Activated CD8-positive, alpha-beta memory T cell treated with anti-CD3 and anti-CD28 coated beads, Interleukin-2, amount 50 U/mL, for 1 hour (primary cell): Measurements from ENCODE around the gene RNF123.

ENCODE experiments used
- DNase-seq: peaks from one replicate; pipeline ENCODE4 v3.0.0-alpha.2; 2020; ENCODE audit errors: extremely low read depth

The RNF123 gene

GRCh38 chr3:49689046-49689907, at the start of gene RNF123, which contains the start of gene MST1:
TSS of gene RNF123 (plus strand) at chr3:49689557. CDS start at chr3:49691166, 1,609 bp downstream.
TSS of gene MST1 (minus strand) at chr3:49689474. CDS start at chr3:49688691, 783 bp downstream.
- DNase-seq = peak; percentile 71

- DNase-seq = no peak
Observed at GRCh38 chr3:49641292-49641691, 48.1 kb upstream of the RNF123 start.

- DNase-seq = no peak
Observed at GRCh38 chr3:49641921-49642707, 47.2 kb upstream of the RNF123 start.

- no peak for DNase-seq
Observed at GRCh38 chr3:49642708-49643145, 46.6 kb upstream of the RNF123 start.

- DNase-seq = no peak
Observed at GRCh38 chr3:49644684-49645083, 44.7 kb upstream of the RNF123 start.

- DNase-seq = no peak
Observed at GRCh38 chr3:49646236-49646635, 43.1 kb upstream of the RNF123 start.

- DNase-seq = no peak
Observed at GRCh38 chr3:49647741-49648140, 41.6 kb upstream of the RNF123 start.

GRCh38 chr3:49648354-49649019, 40.9 kb upstream of the RNF123 start:
- DNase-seq = no peak

GRCh38 chr3:49649576-49649975, 39.8 kb upstream of the RNF123 start:
- DNase-seq = no peak

GRCh38 chr3:49650177-49650576, 39.2 kb upstream of the RNF123 start:
- DNase-seq = no peak

GRCh38 chr3:49650637-49651036, 38.7 kb upstream of the RNF123 start:
- no peak for DNase-seq

GRCh38 chr3:49652218-49652902, 37.0 kb upstream of the RNF123 start:
- no peak for DNase-seq

GRCh38 chr3:49652903-49653415, 36.4 kb upstream of the RNF123 start:
- DNase-seq = no peak

GRCh38 chr3:49653621-49654020, 35.7 kb upstream of the RNF123 start:
- DNase-seq = no peak

- no peak for DNase-seq
Observed at GRCh38 chr3:49654176-49654825, 35.1 kb upstream of the RNF123 start.

GRCh38 chr3:49654955-49655556, 34.3 kb upstream of the RNF123 start:
- DNase-seq = no peak

GRCh38 chr3:49655731-49656285, 33.5 kb upstream of the RNF123 start:
- no peak for DNase-seq

GRCh38 chr3:49656541-49657112, 32.7 kb upstream of the RNF123 start:
- no peak for DNase-seq

GRCh38 chr3:49657208-49657915, 32.0 kb upstream of the RNF123 start:
- DNase-seq = no peak
